Skeletal muscle cell (primary cell): Measurements from ENCODE around the gene TBC1D1.
A peak's percentile ranks its signal among the peaks of the same experiment; 100 is the strongest.
"Not testable (repeated sequence)": the region's sequence is repeated elsewhere in the genome, so short reads cannot be mapped to it uniquely, and the experiment has no call there.

ENCODE experiments used
- DNase-seq: peaks from one replicate; pipeline ENCODE4 v3.0.0-alpha.2; 2010; ENCODE audit warnings: low read depth
- H3K4me3 ChIP-seq: 2 replicates; pipeline ENCODE4 v1.5.1; 2011; ENCODE audit warnings: low read depth, mild to moderate bottlenecking, control low read depth, low read length, moderate library complexity

TBC1D1 gene

GRCh38 chr4:37914539-37914938 is 23.7 kb downstream of the TBC1D1 start:
- DNase-seq: no peak
- no peak overlapping the region for H3K4me3 ChIP-seq

GRCh38 chr4:37917388-37917787 is 26.5 kb downstream of the TBC1D1 start:
- DNase-seq: no peak
- no peak overlapping the region for H3K4me3 ChIP-seq

DNA sequence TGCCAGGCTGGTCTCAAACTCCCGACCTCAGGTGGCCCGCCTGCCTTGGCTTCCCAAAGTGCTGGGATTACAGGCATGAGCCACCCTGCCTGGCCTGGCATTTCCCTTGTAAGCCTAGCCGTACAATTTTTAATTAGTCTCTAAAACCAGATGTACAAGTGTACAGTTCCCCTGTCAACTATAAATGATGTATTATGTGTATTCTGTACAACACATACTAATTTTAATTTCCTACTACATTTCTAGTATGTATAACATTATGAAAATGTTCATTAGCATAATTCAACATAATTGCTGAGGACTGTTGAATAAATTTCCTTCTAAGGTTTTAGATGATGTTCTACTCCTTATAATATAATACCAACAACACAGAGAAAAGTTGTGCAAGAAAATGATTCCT is 27.8 kb downstream of the TBC1D1 start:
- H3K4me3 ChIP-seq: no peak overlapping the region
- DNase-seq: no peak

DNA sequence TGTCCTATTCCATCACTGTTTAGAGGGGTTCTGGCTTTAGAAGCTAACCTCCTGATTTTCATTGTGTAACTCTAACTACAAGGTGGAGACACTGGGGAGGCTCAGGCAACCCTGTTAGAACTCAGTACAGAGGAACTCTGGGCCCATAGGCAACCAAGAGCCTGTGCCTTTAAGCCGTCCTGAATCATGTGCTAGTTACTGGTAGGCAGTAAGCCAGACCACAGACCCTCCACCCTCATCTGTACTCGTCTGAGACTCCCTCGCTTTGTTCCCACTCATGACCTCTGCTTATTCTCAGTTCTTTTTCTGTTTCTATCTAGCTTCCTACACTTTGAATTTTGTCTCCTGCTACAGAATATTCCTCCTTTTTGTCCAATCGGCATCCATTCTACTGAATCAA is 31.4 kb downstream of the TBC1D1 start:
- no peak overlapping the region for H3K4me3 ChIP-seq
- peak; percentile 79 for DNase-seq

DNA sequence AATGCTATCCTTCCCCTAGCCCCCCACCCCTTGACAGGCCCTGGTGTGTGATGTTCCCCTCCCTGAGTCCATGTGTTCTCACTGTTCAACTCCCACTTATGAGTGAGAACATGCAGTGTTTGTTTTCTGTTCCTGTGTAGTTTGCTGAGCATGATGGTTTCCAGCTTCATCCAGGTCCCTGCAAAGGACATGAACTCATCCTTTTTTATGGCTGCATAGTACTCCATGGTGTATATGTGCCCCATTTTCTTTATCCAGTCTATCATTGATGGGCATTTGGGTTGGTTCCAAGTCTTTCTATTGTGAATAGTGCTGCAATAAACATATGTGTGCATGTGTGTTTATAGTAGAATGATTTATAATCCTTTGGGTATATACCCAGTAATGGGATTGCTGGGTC is 32.2 kb downstream of the TBC1D1 start:
- not testable (repeated sequence) for DNase-seq, H3K4me3 ChIP-seq

DNA sequence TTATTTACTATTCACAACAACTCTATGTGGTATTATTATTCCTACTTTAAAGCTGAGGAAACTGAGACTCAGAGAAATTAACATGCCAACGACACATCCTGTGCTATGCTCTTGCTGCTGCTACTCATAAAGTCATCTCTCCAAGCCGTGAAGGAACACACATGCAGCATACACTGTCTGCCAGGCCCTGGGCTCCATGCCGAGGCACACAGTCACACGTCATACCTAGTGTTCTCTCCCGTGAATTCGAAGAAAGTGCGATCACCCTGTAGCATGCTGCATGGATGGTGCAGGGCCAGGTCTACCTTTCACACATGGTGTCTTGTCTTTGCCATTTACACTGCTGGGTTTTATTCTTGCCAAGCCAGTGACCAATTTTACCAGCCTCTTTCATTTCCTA is 34.1 kb downstream of the TBC1D1 start:
- DNase-seq: no peak
- no peak overlapping the region for H3K4me3 ChIP-seq

- no peak for DNase-seq
- H3K4me3 ChIP-seq: no peak overlapping the region
Measured at GRCh38 chr4:37927434-37927833, 36.5 kb downstream of the TBC1D1 start.

DNA sequence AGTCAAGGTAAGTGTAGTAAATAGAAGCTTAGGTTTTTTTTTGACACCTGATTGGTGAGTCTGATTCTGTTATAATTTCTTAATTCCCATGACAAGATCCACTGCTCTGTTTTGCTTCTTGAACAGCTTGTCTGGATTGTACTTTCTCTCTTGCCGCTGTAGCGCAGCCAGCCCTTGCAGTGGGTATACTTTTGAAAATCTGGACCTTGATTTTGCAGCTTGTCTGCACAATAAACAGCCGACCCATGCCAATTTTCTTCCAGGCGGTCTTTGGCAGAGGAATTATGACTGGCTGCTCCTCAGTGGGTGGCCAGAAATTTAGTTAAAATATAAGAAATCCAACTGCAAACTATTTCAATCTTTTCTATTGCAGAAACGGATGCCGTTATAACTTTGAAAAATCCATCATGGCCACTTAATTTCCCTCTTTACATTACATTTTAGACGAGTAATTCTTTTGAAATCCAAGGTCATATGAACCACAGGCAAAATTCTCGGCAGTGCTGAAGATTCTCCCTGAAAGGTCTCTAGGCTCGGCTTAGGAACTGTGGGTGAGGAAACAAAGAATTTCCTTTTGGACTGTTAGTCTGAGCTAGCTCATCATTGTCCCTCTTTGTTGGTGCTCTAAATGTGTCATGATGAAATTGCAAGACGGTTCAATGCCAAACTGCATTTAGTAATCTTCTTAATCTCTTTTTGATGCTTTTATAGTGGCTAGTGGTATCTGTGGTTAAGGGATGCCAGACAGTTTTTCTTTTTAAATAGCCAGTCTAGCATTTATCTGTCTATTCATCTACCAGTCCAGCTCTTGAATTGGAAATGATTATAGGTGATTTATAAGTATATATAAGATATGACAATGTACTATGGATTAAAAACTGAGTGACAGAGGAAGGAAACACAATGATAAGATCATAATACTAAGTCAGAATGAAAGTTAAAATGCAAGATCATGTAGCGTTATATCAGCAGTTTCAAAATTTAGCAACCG is 37.8 kb downstream of the TBC1D1 start:
- H3K4me3 ChIP-seq: no peak overlapping the region
- peak; percentile 31 for DNase-seq

DNA sequence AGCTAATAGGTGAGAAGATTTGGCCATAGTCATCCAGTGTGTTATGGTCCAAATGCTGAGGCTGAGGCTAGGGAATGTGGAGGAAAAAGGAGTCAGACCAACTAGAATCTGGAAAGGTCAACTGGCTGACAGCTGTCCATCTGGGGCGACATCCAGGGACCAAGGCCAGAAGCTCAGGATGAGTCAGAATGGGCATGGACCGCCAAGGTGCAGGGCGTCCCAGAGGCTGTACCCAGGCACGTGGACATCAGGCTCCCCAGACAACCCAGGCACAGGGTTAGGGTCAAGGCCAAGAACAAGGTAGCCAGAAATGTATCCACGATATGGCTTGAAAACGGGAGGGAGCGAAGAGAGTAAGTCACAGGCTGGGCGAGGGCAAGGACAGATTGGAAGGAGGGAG is 43.2 kb downstream of the TBC1D1 start:
- DNase-seq: no peak
- no peak overlapping the region for H3K4me3 ChIP-seq

GRCh38 chr4:37934609-37935008 is 43.7 kb downstream of the TBC1D1 start:
- no peak for DNase-seq
- H3K4me3 ChIP-seq: no peak overlapping the region

- no peak for DNase-seq
- no peak overlapping the region for H3K4me3 ChIP-seq
Measured at GRCh38 chr4:37935026-37935425, 44.1 kb downstream of the TBC1D1 start.

DNA sequence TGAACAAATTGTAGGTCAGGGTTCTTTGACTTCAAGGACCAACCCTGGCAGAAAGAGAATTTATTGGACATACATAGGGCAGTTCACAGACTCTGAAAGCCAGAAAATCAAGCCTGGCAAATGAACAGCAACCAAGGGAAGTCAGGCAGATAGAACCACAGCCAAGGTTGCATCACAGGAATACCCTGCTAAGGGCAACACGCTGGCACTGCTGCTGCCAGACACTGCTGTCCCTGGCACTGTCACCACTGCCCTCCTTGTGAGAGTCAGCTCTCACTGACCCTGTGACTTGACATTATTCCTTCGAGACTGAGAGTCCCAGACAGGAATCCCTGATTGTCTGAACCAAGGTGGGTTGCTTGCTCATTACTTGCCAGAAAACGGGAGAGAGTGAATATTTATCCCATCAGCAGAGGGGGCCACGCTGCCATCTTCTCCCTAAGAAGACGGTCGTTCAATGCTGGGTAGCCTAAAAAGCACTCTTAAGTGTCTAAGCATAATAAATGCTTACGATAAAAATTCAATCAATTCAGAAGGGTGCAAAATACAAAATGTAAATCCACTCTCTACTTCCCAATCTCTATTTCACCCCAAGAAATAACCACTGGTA is 46.1 kb downstream of the TBC1D1 start:
- H3K4me3 ChIP-seq: no peak overlapping the region
- DNase-seq: no peak

- no peak for DNase-seq
- H3K4me3 ChIP-seq: no peak overlapping the region
Measured at GRCh38 chr4:37938208-37938607, 47.3 kb downstream of the TBC1D1 start.

DNA sequence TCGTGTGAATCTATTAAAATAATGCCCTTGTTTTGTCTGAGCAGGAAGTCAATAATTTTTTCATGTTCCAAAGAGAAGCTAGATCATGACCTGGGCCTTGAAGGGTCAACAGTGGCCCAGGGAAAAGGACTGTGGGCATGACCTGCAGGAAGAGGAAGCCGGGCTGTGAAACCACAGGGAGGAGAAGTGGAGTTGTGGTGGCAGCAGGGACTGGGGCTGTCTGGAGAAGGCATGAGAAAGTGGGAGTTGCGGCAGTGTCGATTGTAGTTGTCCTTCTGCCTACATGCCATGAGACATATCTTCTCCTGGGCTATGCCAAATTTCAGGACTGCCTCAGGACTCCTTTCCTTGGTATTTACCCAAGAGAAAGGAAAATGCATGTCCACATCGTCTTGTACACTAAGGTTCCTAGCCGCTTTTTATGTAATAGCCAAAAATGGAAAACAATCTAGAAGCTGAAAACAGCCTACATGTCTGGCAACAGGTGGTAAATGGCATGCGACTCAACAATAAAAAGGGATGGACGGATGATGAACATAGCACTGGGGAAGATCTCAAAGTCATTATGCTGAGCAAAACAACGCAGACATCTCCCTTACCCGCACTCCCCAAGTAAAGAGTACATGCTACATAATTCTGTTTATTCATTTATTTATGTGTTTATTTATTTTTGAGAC is 55.8 kb downstream of the TBC1D1 start:
- no peak overlapping the region for H3K4me3 ChIP-seq
- DNase-seq: no peak

- no peak for DNase-seq
- H3K4me3 ChIP-seq: no peak overlapping the region
Measured at GRCh38 chr4:37948542-37948941, 57.7 kb downstream of the TBC1D1 start.

GRCh38 chr4:37949636-37950426 is 58.9 kb downstream of the TBC1D1 start:
- no peak for DNase-seq
- H3K4me3 ChIP-seq: no peak overlapping the region

DNA sequence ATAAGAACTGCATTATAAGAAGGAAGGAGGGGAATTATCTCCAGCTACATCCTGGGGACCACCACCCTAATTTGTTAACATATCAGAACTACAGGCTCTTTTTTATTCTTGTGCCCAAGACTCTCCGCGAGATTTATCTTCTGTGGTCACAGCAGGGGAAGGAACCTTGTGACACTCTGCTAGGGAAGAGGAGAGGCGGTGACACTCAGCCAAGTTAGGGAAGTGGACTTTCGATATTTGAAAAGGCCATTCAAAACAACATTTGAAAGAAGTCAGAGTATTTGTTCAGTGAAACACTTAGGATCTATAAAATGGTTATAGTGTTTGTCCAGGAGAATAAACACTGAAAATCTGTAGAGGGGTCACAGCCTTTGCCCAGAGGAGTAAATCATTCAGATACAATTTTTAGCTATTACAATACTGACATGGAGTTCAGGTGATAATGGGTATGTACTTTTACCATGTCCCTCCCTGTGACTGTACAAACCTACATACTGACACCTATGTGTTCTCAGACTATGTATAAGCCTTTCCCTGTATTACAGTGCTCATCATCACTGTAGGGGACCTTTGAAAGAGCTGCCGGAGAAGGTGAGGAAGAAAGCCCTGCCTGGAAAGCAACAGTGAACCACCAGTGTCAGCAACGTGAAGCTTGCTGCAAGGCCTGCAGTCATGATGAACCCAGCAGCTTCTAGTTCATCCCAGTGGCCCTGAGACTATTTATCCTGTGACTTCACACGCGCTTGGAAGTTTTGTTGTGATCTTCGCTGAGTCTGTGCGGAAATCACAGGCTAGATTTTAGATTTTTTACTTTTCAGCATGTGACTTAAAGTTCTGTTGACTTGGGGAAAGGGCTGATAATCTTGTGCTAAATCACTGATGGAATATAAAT is 60.8 kb downstream of the TBC1D1 start:
- DNase-seq: no peak
- H3K4me3 ChIP-seq: no peak overlapping the region

GRCh38 chr4:37953156-37953555 is 62.3 kb downstream of the TBC1D1 start:
- H3K4me3 ChIP-seq: no peak overlapping the region
- no peak for DNase-seq
